CD4-positive, alpha-beta T cell treated with Interleukin-4 for 4 hours (primary cell): ENCODE data around the gene PNPLA5.
A peak's percentile ranks its signal among the peaks of the same experiment; 100 is the strongest.
"Not testable (repeated sequence)": the region's sequence is repeated elsewhere in the genome, so short reads cannot be mapped to it uniquely, and the experiment has no call there.

ENCODE experiments used
- DNase-seq: peaks from one replicate; pipeline ENCODE4 v3.0.0-alpha.2; 2020

The PNPLA5 gene

GRCh38 chr22:43879901-43880540, 11.8 kb downstream of the PNPLA5 start:
- no peak for DNase-seq

GRCh38 chr22:43878831-43879550, 12.8 kb downstream of the PNPLA5 start:
- DNase-seq: no peak

GRCh38 chr22:43878079-43878795, 13.6 kb downstream of the PNPLA5 start:
- no peak for DNase-seq

- no peak for DNase-seq
Measured at GRCh38 chr22:43876866-43877509, 14.8 kb downstream of the PNPLA5 start.

GRCh38 chr22:43869799-43870198, 22.0 kb downstream of the PNPLA5 start:
- DNase-seq: no peak

- not testable (repeated sequence) for DNase-seq
Measured at GRCh38 chr22:43869001-43869400, 22.8 kb downstream of the PNPLA5 start.

- peak; percentile 10 for DNase-seq
Measured at GRCh38 chr22:43867839-43868635, 23.8 kb downstream of the PNPLA5 start.

GRCh38 chr22:43862882-43863202, 29.0 kb downstream of the PNPLA5 start:
- no peak for DNase-seq

- DNase-seq: no peak
Measured at GRCh38 chr22:43862074-43862881, 29.5 kb downstream of the PNPLA5 start, which contains the start of gene SULT4A1. Gene SULT4A1, minus strand, starts transcription at chr22:43862513. Its CDS starts 131 bp downstream, at chr22:43862382.

- DNase-seq: no peak
Measured at GRCh38 chr22:43861529-43861928, 30.3 kb downstream of the PNPLA5 start.

- DNase-seq: no peak
Measured at GRCh38 chr22:43860831-43861230, 31.0 kb downstream of the PNPLA5 start.

- no peak for DNase-seq
Measured at GRCh38 chr22:43860126-43860525, 31.7 kb downstream of the PNPLA5 start.

GRCh38 chr22:43859621-43860020, 32.2 kb downstream of the PNPLA5 start:
- DNase-seq: no peak

- no peak for DNase-seq
Measured at GRCh38 chr22:43859176-43859575, 32.6 kb downstream of the PNPLA5 start.

- no peak for DNase-seq
Measured at GRCh38 chr22:43858156-43858895, 33.5 kb downstream of the PNPLA5 start.

- DNase-seq: no peak
Measured at GRCh38 chr22:43857367-43857766, 34.4 kb downstream of the PNPLA5 start.

- DNase-seq: no peak
Measured at GRCh38 chr22:43855431-43855830, 36.4 kb downstream of the PNPLA5 start.

GRCh38 chr22:43854786-43855271, 37.0 kb downstream of the PNPLA5 start:
- DNase-seq: no peak

- DNase-seq: no peak
Measured at GRCh38 chr22:43854121-43854785, 37.6 kb downstream of the PNPLA5 start.

GRCh38 chr22:43853328-43853931, 38.4 kb downstream of the PNPLA5 start:
- no peak for DNase-seq
